ENCODE results near the gene IL17B. TPM values are rescaled to one million over a fixed set of nuclear protein-coding genes. Genes with fewer than 3 reads are reported as not detected.

Gene IL17B
- total RNA-seq, 1 donor from 2014 or later = not detected

- H3K27me3 ChIP-seq (ENCODE audit: low read depth) = no peaks in the 10 kb centered on the region
- DNase-seq = no peak
- intact Hi-C loops (cut with micrococcal nuclease) = no loop called here
- peak overlapping the region; percentile 63 for H3K4me3 ChIP-seq
- H3K9me3 ChIP-seq (replicated peaks) = no peaks in the 10 kb centered on the region
- TF ChIP-seq CTCF (IDR thresholded peaks at IDR 0.05; ENCODE audit: borderline replicate concordance) = no peak
- H3K27ac ChIP-seq (replicated peaks) = peak overlapping the region; percentile 95
- peaks cover 4% of the 10 kb centered on the region for H3K36me3 ChIP-seq
- H3K4me1 ChIP-seq = peaks cover 98% of the 10 kb centered on the region
Observed at GRCh38 chr5:149417711-149418368, 38.7 kb upstream of the IL17B start.

- Histone ChIP-seq H3K27me3 (ENCODE audit: low read depth) (no peaks in the 10 kb centered on the region), H3K9me3 (replicated peaks) (no peaks in the 10 kb centered on the region), H3K36me3 (peaks cover 4% of the 10 kb centered on the region), H3K27ac (replicated peaks) (peak overlapping the region; percentile 95), H3K4me3 (peak overlapping the region; percentile 63), H3K4me1 (peaks cover 98% of the 10 kb centered on the region)
- intact Hi-C loops (cut with micrococcal nuclease) = no loop called here
- DNase-seq = no peak
- no peak for TF ChIP-seq CTCF (IDR thresholded peaks at IDR 0.05; ENCODE audit: borderline replicate concordance)
Observed at GRCh38 chr5:149416987-149417710, 38.1 kb upstream of the IL17B start.

- H3K27me3 ChIP-seq (ENCODE audit: low read depth) = no peaks in the 10 kb centered on the region
- H3K4me1 ChIP-seq = peaks cover 85% of the 10 kb centered on the region
- H3K36me3 ChIP-seq = no peaks in the 10 kb centered on the region
- no peak for DNase-seq
- H3K9me3 ChIP-seq (replicated peaks) = no peaks in the 10 kb centered on the region
- no peak for TF ChIP-seq CTCF (IDR thresholded peaks at IDR 0.05; ENCODE audit: borderline replicate concordance)
- intact Hi-C loops (cut with micrococcal nuclease) = no loop called here
- peak overlapping the region; percentile 95 for H3K27ac ChIP-seq (replicated peaks)
- peak overlapping the region; percentile 63 for H3K4me3 ChIP-seq
Observed at GRCh38 chr5:149415066-149415967, 36.2 kb upstream of the IL17B start.

- peak overlapping the region; percentile 63 for H3K4me3 ChIP-seq
- peak overlapping the region; percentile 95 for H3K27ac ChIP-seq (replicated peaks)
- intact Hi-C loops (cut with micrococcal nuclease) = no loop called here
- no peaks in the 10 kb centered on the region for H3K9me3 ChIP-seq (replicated peaks)
- no peaks in the 10 kb centered on the region for H3K36me3 ChIP-seq
- TF ChIP-seq CTCF (IDR thresholded peaks at IDR 0.05; ENCODE audit: borderline replicate concordance) = no peak
- no peaks in the 10 kb centered on the region for H3K27me3 ChIP-seq (ENCODE audit: low read depth)
- peaks cover 78% of the 10 kb centered on the region for H3K4me1 ChIP-seq
- DNase-seq = peak; percentile 67
Observed at GRCh38 chr5:149414405-149415065, 35.4 kb upstream of the IL17B start.

Measured in left ventricle myocardium inferior (tissue), 1 donor.